Osteocyte (in vitro differentiated cells): ENCODE results near the gene DARS1. TPM values are rescaled to one million over a fixed set of nuclear protein-coding genes. Genes with fewer than 3 reads are reported as not detected.

Experiments
- DNase-seq: peaks from one replicate; pipeline ENCODE4 v3.0.0; 2021; ENCODE audit warnings: mixed read lengths; ENCODE audit not compliant: unreplicated experiment; ENCODE audit errors: extremely low spot score
- H3K27ac Mint-ChIP-seq: one replicate; pipeline ENCODE4 v1.8.0; 2021; ENCODE audit warnings: mild to moderate bottlenecking, mixed read lengths; ENCODE audit not compliant: unreplicated experiment
- H3K27me3 Mint-ChIP-seq: one replicate; pipeline ENCODE4 v1.8.0; 2021; ENCODE audit warnings: mixed read lengths; ENCODE audit not compliant: unreplicated experiment
- H3K36me3 Mint-ChIP-seq: one replicate; pipeline ENCODE4 v1.8.0; 2021; ENCODE audit warnings: mixed read lengths; ENCODE audit not compliant: unreplicated experiment
- H3K4me1 Mint-ChIP-seq: one replicate; pipeline ENCODE4 v1.8.0; 2021; ENCODE audit warnings: mixed read lengths; ENCODE audit not compliant: unreplicated experiment
- H3K4me3 Mint-ChIP-seq: one replicate; pipeline ENCODE4 v1.8.0; 2021; ENCODE audit warnings: mild to moderate bottlenecking, moderate library complexity, mixed read lengths; ENCODE audit not compliant: unreplicated experiment
- H3K9me3 Mint-ChIP-seq: one replicate; pipeline ENCODE4 v1.8.0; 2021; ENCODE audit warnings: mixed read lengths; ENCODE audit not compliant: unreplicated experiment
- total RNA-seq: library from RNA; stranded (reverse); gene quantifications from 2 replicates; pipeline ENCODE4 v1.2.1, GENCODE V29; 2021
- TF ChIP-seq, protein P1 (sequence below): fragments of 200-600 bp; sonication (generic); IDR thresholded peaks from 2 replicates; pipeline ENCODE4 v1.5.0; 2021; ENCODE audit warnings: antibody characterized with exemption, mild to moderate bottlenecking, moderate library complexity

Gene DARS1
- total RNA-seq, 1 donor from 2014 or later = 48.3 TPM

GRCh38 chr2:135904341-135904989 lies 81.0 kb downstream of the DARS1 start:
- Mint-ChIP-seq H3K4me3 (no peak overlapping the region), H3K27me3 (no peaks in the 10 kb centered on the region), H3K27ac (no peak overlapping the region), H3K36me3 (peaks cover 39% of the 10 kb centered on the region), H3K9me3 (no peaks in the 10 kb centered on the region), H3K4me1 (no peaks in the 10 kb centered on the region)
- no peak for DNase-seq
- TF ChIP-seq, protein P1, sequence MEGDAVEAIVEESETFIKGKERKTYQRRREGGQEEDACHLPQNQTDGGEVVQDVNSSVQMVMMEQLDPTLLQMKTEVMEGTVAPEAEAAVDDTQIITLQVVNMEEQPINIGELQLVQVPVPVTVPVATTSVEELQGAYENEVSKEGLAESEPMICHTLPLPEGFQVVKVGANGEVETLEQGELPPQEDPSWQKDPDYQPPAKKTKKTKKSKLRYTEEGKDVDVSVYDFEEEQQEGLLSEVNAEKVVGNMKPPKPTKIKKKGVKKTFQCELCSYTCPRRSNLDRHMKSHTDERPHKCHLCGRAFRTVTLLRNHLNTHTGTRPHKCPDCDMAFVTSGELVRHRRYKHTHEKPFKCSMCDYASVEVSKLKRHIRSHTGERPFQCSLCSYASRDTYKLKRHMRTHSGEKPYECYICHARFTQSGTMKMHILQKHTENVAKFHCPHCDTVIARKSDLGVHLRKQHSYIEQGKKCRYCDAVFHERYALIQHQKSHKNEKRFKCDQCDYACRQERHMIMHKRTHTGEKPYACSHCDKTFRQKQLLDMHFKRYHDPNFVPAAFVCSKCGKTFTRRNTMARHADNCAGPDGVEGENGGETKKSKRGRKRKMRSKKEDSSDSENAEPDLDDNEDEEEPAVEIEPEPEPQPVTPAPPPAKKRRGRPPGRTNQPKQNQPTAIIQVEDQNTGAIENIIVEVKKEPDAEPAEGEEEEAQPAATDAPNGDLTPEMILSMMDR = no peak

DNA sequence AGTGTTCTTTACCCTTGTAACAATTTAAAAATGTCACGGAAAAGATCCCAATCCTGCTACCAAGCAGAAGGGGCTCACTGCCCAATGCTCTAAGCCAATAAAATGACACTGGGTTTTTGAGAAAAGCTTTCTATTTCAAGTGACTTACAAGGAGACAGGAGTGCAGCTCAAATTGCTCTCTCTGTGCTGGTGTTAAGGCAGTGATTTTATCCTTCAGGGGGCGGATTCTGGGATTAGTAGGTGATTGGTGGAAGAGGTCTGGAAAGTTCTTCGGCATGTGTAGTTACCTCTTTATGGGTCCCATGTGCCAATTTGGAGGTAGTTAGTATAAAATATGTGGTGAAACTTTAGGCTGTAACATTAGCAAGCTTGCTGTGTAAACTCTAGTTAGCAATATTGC lies 81.8 kb downstream of the DARS1 start:
- no peak overlapping the region for H3K4me3 Mint-ChIP-seq
- TF ChIP-seq, protein P1 = no peak
- H3K27me3 Mint-ChIP-seq = no peaks in the 10 kb centered on the region
- no peaks in the 10 kb centered on the region for H3K9me3 Mint-ChIP-seq
- H3K27ac Mint-ChIP-seq = no peak overlapping the region
- H3K4me1 Mint-ChIP-seq = no peaks in the 10 kb centered on the region
- peaks cover 35% of the 10 kb centered on the region for H3K36me3 Mint-ChIP-seq
- DNase-seq = no peak

GRCh38 chr2:135899567-135899966 lies 85.9 kb downstream of the DARS1 start:
- no peaks in the 10 kb centered on the region for H3K4me1 Mint-ChIP-seq
- DNase-seq = no peak
- H3K36me3 Mint-ChIP-seq = peaks cover 10% of the 10 kb centered on the region
- H3K27ac Mint-ChIP-seq = no peak overlapping the region
- H3K27me3 Mint-ChIP-seq = no peaks in the 10 kb centered on the region
- no peak overlapping the region for H3K4me3 Mint-ChIP-seq
- TF ChIP-seq, protein P1 = no peak
- no peaks in the 10 kb centered on the region for H3K9me3 Mint-ChIP-seq

DNA sequence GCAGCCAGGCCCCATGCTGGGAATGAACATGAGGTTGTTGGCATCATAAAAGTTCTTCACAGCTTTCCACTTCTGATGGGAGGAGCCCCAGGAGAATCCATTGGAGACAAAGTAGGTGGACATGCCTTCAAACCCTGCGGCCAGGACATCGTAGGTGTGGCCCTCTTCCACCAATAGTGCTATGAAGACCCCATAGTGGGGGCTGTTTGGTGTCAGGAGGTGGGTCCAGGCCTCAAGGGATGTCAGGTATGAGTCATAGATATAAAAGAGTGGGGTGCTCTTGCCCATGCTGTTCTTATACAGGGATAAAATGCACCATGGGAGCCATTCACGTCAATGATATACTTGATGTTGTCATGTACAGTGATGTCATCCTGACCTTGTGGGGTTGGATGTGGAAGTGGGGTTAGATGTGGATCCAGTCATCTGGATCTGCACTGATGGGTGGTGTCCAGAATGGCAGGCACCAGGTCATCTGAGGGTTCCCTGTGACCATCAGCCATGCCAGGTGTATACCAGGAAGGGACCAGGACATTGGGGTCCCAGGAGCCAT lies 87.1 kb downstream of the DARS1 start:
- Mint-ChIP-seq H3K4me1 (no peaks in the 10 kb centered on the region), H3K27ac (no peak overlapping the region), H3K4me3 (no peak overlapping the region), H3K36me3 (peaks cover 6% of the 10 kb centered on the region), H3K9me3 (no peaks in the 10 kb centered on the region), H3K27me3 (no peaks in the 10 kb centered on the region)
- TF ChIP-seq, protein P1 = no peak
- DNase-seq = no peak

DNA sequence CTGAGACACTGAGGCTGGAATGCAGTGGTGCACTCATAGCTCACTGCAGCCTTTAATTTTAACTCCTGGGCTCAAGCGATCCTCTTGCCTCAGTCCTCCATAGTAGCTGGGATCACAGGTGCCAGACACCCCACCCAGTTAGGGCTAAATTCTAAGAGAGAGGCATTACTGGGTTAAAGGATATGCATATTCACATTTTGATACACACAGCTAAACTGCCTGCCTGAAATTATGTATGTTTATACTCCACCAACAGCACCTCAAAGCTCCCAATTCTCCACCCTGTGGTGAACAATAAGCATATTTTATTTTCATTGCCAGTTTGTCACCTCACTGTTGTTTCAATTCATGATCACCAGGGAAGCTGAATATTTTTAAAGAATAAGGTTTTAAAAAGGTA lies 90.5 kb downstream of the DARS1 start:
- H3K27ac Mint-ChIP-seq = no peak overlapping the region
- H3K4me3 Mint-ChIP-seq = no peak overlapping the region
- TF ChIP-seq, protein P1 = no peak
- peaks cover 4% of the 10 kb centered on the region for H3K27me3 Mint-ChIP-seq
- peaks cover 2% of the 10 kb centered on the region for H3K36me3 Mint-ChIP-seq
- H3K9me3 Mint-ChIP-seq = no peaks in the 10 kb centered on the region
- no peaks in the 10 kb centered on the region for H3K4me1 Mint-ChIP-seq
- DNase-seq = no peak
